ENCODE data around the gene ARHGAP25. TPM values are rescaled to one million over a fixed set of nuclear protein-coding genes. Genes with fewer than 3 reads are reported as not detected.
A peak's percentile ranks its signal among the peaks of the same experiment; 100 is the strongest.

ARHGAP25 gene
- total RNA-seq, 6 experiments from 2014 or later, result not detected

DNA sequence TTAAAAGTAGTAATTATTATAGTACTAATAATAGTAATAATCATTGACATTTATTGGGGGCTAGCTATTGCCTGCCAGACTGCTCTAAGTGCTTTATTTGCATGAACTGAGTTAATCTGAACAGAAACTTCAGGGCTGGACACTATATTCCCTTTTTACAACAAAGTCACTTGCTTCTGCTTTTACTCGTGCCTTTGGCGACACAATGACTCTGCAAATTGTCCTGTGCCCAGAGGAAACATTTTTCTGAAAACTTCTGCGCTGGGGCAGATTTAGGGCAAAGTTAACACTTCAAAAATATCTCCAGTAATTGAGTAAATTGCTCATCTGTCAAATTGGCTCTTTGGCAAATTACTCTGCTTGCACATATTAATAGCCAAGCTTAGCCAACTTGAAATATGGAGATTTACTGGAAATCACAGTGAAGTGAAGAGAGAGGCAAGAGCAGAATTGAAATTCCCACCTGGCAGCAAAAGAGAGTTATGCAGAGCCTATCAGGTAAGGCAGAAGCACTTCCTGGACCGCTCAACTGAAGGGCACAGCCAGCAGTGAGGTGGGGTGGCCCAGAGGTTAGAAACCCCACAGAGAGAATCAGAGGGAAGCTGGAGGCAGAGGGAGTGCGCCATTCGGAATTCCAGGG is 100.2 kb downstream of the ARHGAP25 start:
- no peaks in the 10 kb centered on the region for H3K36me3 Mint-ChIP-seq (ENCODE audit: low read depth)
- TF ChIP-seq, protein P1, sequence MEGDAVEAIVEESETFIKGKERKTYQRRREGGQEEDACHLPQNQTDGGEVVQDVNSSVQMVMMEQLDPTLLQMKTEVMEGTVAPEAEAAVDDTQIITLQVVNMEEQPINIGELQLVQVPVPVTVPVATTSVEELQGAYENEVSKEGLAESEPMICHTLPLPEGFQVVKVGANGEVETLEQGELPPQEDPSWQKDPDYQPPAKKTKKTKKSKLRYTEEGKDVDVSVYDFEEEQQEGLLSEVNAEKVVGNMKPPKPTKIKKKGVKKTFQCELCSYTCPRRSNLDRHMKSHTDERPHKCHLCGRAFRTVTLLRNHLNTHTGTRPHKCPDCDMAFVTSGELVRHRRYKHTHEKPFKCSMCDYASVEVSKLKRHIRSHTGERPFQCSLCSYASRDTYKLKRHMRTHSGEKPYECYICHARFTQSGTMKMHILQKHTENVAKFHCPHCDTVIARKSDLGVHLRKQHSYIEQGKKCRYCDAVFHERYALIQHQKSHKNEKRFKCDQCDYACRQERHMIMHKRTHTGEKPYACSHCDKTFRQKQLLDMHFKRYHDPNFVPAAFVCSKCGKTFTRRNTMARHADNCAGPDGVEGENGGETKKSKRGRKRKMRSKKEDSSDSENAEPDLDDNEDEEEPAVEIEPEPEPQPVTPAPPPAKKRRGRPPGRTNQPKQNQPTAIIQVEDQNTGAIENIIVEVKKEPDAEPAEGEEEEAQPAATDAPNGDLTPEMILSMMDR (IDR thresholded peaks at IDR 0.05), result no peak
- no peak overlapping the region for H3K27ac Mint-ChIP-seq
- no peak overlapping the region for H3K4me3 Mint-ChIP-seq
- peaks cover 36% of the 10 kb centered on the region for H3K4me1 Mint-ChIP-seq (ENCODE audit: low read depth)
- no peaks in the 10 kb centered on the region; the same call in 1 of the 2 replicates for H3K27me3 Mint-ChIP-seq (ENCODE audit: insufficient read depth)
- no peak for DNase-seq
- no peaks in the 10 kb centered on the region for H3K9me3 Mint-ChIP-seq

DNA sequence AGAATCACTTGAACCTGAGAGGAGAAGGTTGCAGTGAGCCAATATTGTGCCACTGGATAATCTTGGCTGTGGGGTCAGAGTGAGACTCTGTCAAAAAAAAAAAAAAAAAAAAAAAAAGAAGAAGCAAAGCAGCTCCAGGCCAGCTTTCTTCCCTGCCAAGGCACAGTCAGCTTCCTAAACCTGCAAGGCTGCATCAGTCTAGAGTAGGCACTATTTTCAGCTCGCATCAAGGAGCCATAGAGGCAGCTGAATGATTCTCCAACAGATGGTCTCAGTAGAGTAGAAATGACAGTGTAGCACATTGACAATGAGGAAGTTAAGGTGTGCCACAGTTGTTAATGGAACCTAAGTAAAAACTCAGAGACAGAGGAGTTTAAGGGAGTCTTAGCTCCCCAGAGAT is 101.0 kb downstream of the ARHGAP25 start:
- no peaks in the 10 kb centered on the region for H3K9me3 Mint-ChIP-seq
- H3K36me3 Mint-ChIP-seq (ENCODE audit: low read depth), result no peaks in the 10 kb centered on the region
- no peak for DNase-seq
- H3K4me3 Mint-ChIP-seq, result no peak overlapping the region
- no peak overlapping the region for H3K27ac Mint-ChIP-seq
- TF ChIP-seq, protein P1 (IDR thresholded peaks at IDR 0.05), result no peak
- H3K4me1 Mint-ChIP-seq (ENCODE audit: low read depth), result peaks cover 32% of the 10 kb centered on the region
- H3K27me3 Mint-ChIP-seq (ENCODE audit: insufficient read depth), result no peaks in the 10 kb centered on the region; the same call in 1 of the 2 replicates

DNA sequence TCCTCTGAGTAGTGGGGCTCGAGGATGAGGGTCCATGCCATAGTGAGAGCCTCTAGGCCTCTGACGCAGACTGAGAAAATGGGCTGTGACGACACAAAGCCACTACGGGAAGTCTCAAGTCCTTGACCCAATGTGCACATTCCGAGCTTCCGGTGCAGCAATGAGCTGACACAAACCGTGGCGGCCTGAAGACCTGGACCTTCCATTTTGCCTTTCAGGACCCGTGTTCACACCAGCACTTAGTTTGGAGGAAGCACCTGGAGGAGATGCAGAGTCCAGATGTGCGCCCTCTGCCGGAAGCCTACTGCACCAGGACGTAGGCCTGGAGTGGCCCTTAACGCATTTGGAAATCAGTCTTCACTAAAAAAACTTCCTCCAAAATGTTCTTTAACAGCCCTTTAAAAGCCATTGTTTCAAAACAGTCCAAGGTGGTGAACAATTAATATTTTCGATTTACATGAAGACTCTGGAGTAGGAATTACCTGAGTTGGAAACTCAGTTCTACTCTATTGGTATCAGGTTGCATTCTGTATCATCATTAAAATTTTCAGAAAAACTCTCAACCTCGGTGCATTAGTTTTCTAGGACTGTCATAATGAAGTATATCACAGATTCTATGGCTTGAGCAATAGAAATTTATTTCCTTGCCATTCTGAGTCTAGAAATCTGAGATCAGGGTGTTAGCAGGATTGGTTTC is 102.7 kb downstream of the ARHGAP25 start:
- H3K27ac Mint-ChIP-seq, result no peak overlapping the region
- peaks cover 19% of the 10 kb centered on the region for H3K4me1 Mint-ChIP-seq (ENCODE audit: low read depth)
- TF ChIP-seq, protein P1 (IDR thresholded peaks at IDR 0.05), result peak; percentile 76; the same call in 1 of the 2 replicates
- no peaks in the 10 kb centered on the region; the same call in 1 of the 2 replicates for H3K27me3 Mint-ChIP-seq (ENCODE audit: insufficient read depth)
- H3K4me3 Mint-ChIP-seq, result no peak overlapping the region
- H3K36me3 Mint-ChIP-seq (ENCODE audit: low read depth), result no peaks in the 10 kb centered on the region
- no peak for DNase-seq
- no peaks in the 10 kb centered on the region for H3K9me3 Mint-ChIP-seq

DNA sequence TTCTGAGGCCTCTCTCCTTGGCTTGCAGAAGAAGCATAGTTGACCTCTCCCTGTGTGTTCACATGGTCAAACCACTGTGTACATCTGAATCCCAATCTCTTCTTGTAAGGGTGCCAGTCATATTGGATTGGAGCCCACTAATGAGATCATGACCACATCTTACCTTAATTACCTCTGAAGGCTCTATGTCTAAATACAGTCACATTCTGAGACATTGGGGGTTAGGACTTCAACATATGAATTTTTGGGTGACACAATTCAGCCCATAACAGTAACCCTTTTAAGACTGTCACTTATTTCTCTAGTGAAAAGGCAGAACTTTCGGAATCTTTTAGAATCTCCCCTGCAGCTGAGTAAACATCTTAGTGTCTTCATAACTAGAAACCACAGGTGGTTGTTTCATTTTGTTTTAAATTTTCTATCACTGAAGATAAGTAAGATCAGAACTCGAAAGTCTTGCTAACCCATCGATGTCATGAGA is 103.3 kb downstream of the ARHGAP25 start:
- H3K27ac Mint-ChIP-seq, result no peak overlapping the region
- H3K4me1 Mint-ChIP-seq (ENCODE audit: low read depth), result peaks cover 13% of the 10 kb centered on the region
- DNase-seq, result no peak
- no peaks in the 10 kb centered on the region for H3K36me3 Mint-ChIP-seq (ENCODE audit: low read depth)
- no peak overlapping the region for H3K4me3 Mint-ChIP-seq
- H3K27me3 Mint-ChIP-seq (ENCODE audit: insufficient read depth), result no peaks in the 10 kb centered on the region; the same call in 1 of the 2 replicates
- no peaks in the 10 kb centered on the region for H3K9me3 Mint-ChIP-seq
- TF ChIP-seq, protein P1 (IDR thresholded peaks at IDR 0.05), result no peak

DNA sequence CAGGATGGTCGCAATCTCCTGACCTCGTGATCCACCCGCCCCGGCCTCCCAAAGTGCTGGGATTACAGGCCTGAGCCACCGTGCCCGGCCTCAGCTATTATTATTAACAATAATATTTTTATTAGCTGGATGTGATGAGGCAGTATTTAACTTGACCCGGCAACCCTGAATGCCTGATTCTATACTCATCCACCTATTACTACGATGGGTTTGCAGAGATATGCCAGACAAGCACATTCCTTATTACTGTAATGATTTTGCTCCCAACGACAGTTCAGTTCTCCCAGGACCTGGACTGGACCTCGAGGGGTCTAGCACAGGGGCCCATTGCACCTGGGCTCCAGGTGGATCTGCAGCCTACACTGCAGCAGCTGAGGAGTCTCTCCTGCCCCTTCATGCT is 104.0 kb downstream of the ARHGAP25 start:
- Mint-ChIP-seq H3K27me3 (ENCODE audit: insufficient read depth) (no peaks in the 10 kb centered on the region; the same call in 1 of the 2 replicates), H3K36me3 (ENCODE audit: low read depth) (no peaks in the 10 kb centered on the region), H3K4me1 (ENCODE audit: low read depth) (peaks cover 10% of the 10 kb centered on the region; the same call in 1 of the 2 replicates)

More for the DNA sequence above, 104.0 kb downstream of the ARHGAP25 start:
- no peak overlapping the region for H3K27ac Mint-ChIP-seq
- no peaks in the 10 kb centered on the region for H3K9me3 Mint-ChIP-seq
- no peak overlapping the region for H3K4me3 Mint-ChIP-seq
- TF ChIP-seq, protein P1 (IDR thresholded peaks at IDR 0.05), result no peak
- DNase-seq, result no peak

Data from HFFc6 (cell line).